ENCODE results near the gene SKI. TPM values are rescaled to one million over a fixed set of nuclear protein-coding genes. Genes with fewer than 3 reads are reported as not detected.

The SKI gene
- total RNA-seq, 1 experiment from 2014 or later: 38.2 TPM

- no peak overlapping the region for H3K4me3 ChIP-seq (ENCODE audit: low read depth, low read length)
- H3K27me3 Mint-ChIP-seq (ENCODE audit: insufficient read depth, unreplicated experiment): no peaks in the 10 kb centered on the region
- H3K9me3 Mint-ChIP-seq (ENCODE audit: unreplicated experiment): no peaks in the 10 kb centered on the region
- no peaks in the 10 kb centered on the region for H3K27me3 ChIP-seq (replicated peaks; ENCODE audit: control insufficient read depth, insufficient read depth, low read length)
- no peak overlapping the region for H3K27ac Mint-ChIP-seq (ENCODE audit: unreplicated experiment)
- no peaks in the 10 kb centered on the region for H3K9me3 ChIP-seq
- TF ChIP-seq CTCF (IDR thresholded peaks at IDR 0.05; ENCODE audit: insufficient read depth in 1 of 2, low read depth in 1 of 2, low read length in 1 of 2, severe bottlenecking in 1 of 2, unreplicated experiment in 1 of 2): no peak
- ChIA-PET POLR2A (no interaction called here), CTCF (no interaction called here)
- H3K4me3 Mint-ChIP-seq (ENCODE audit: unreplicated experiment): no peak overlapping the region
- no peaks in the 10 kb centered on the region; the same call in 1 of the 2 replicates for H3K4me1 ChIP-seq
- DNase-seq: no peak
- H3K4me1 Mint-ChIP-seq (ENCODE audit: low read depth, unreplicated experiment): no peaks in the 10 kb centered on the region
- BruUV-seq (replicated peaks): TSS peak; percentile 63
- intact Hi-C loops (cut with micrococcal nuclease; ENCODE audit: unreplicated experiment): no loop called here
- peaks cover 40% of the 10 kb centered on the region for H3K36me3 Mint-ChIP-seq (ENCODE audit: insufficient read depth, unreplicated experiment)
- H3K36me3 ChIP-seq (ENCODE audit: control insufficient read depth, insufficient read depth, low read length): no peaks in the 10 kb centered on the region
Observed at GRCh38 chr1:2184934-2185333, 43.2 kb upstream of the SKI start.

GRCh38 chr1:2185880-2186855 is 42.0 kb upstream of the SKI start:
- H3K27me3 Mint-ChIP-seq (ENCODE audit: insufficient read depth, unreplicated experiment): no peaks in the 10 kb centered on the region
- H3K9me3 Mint-ChIP-seq (ENCODE audit: unreplicated experiment): no peaks in the 10 kb centered on the region
- Histone ChIP-seq H3K4me3 (ENCODE audit: low read depth, low read length) (no peak overlapping the region), H3K4me1 (no peaks in the 10 kb centered on the region; the same call in 1 of the 2 replicates), H3K27me3 (replicated peaks; ENCODE audit: control insufficient read depth, insufficient read depth, low read length) (no peaks in the 10 kb centered on the region), H3K36me3 (ENCODE audit: control insufficient read depth, insufficient read depth, low read length) (no peaks in the 10 kb centered on the region; the same call in 1 of the 2 replicates), H3K9me3 (no peaks in the 10 kb centered on the region)
- DNase-seq: no peak
- no peak for TF ChIP-seq CTCF (IDR thresholded peaks at IDR 0.05; ENCODE audit: insufficient read depth in 1 of 2, low read depth in 1 of 2, low read length in 1 of 2, severe bottlenecking in 1 of 2, unreplicated experiment in 1 of 2)
- CTCF ChIA-PET: no interaction called here
- no peaks in the 10 kb centered on the region for H3K4me1 Mint-ChIP-seq (ENCODE audit: low read depth, unreplicated experiment)
- peaks cover 42% of the 10 kb centered on the region for H3K36me3 Mint-ChIP-seq (ENCODE audit: insufficient read depth, unreplicated experiment)
- intact Hi-C loops (cut with micrococcal nuclease; ENCODE audit: unreplicated experiment): no loop called here
- BruUV-seq (replicated peaks): no TSS peak
- no peak overlapping the region for H3K27ac Mint-ChIP-seq (ENCODE audit: unreplicated experiment)
- no peak overlapping the region for H3K4me3 Mint-ChIP-seq (ENCODE audit: unreplicated experiment)
- POLR2A ChIA-PET: no interaction called here

- TF ChIP-seq CTCF (IDR thresholded peaks at IDR 0.05; ENCODE audit: insufficient read depth in 1 of 2, low read depth in 1 of 2, low read length in 1 of 2, severe bottlenecking in 1 of 2, unreplicated experiment in 1 of 2): no peak
- Histone ChIP-seq H3K27me3 (replicated peaks; ENCODE audit: control insufficient read depth, insufficient read depth, low read length) (no peaks in the 10 kb centered on the region), H3K4me1 (no peaks in the 10 kb centered on the region; the same call in 1 of the 2 replicates), H3K36me3 (ENCODE audit: control insufficient read depth, insufficient read depth, low read length) (no peaks in the 10 kb centered on the region; the same call in 1 of the 2 replicates), H3K4me3 (ENCODE audit: low read depth, low read length) (no peak overlapping the region), H3K9me3 (no peaks in the 10 kb centered on the region)
- Mint-ChIP-seq H3K9me3 (ENCODE audit: unreplicated experiment) (no peaks in the 10 kb centered on the region), H3K36me3 (ENCODE audit: insufficient read depth, unreplicated experiment) (peaks cover 42% of the 10 kb centered on the region), H3K4me3 (ENCODE audit: unreplicated experiment) (no peak overlapping the region), H3K4me1 (ENCODE audit: low read depth, unreplicated experiment) (no peaks in the 10 kb centered on the region), H3K27me3 (ENCODE audit: insufficient read depth, unreplicated experiment) (no peaks in the 10 kb centered on the region), H3K27ac (ENCODE audit: unreplicated experiment) (no peak overlapping the region)
- BruUV-seq (replicated peaks): no TSS peak
- POLR2A ChIA-PET: no interaction called here
- intact Hi-C loops (cut with micrococcal nuclease; ENCODE audit: unreplicated experiment): no loop called here
- CTCF ChIA-PET: no interaction called here
- DNase-seq: no peak
Observed at GRCh38 chr1:2186901-2187300, 41.2 kb upstream of the SKI start.
